H1 (cell line): ENCODE data around the gene ALG9. TPM values are rescaled to one million over a fixed set of nuclear protein-coding genes. Genes with fewer than 3 reads are reported as not detected.

Source experiments
- CEBPB ChIP-seq: IDR thresholded peaks from 2 replicates; pipeline ENCODE4 v1.6.1; 2012; ENCODE audit warnings: low read depth, low read length
- JUND ChIP-seq: IDR thresholded peaks from 2 replicates; pipeline ENCODE4 v1.6.1; 2011; ENCODE audit warnings: mild to moderate bottlenecking, improper control_type of control experiment, low read length
- POU5F1 ChIP-seq: IDR thresholded peaks from 2 replicates; pipeline ENCODE4 v1.6.1; 2011; ENCODE audit warnings: low read depth, mild to moderate bottlenecking, low read length, moderate library complexity
- SP1 ChIP-seq: IDR thresholded peaks from 2 replicates; pipeline ENCODE4 v1.6.1; 2011; ENCODE audit warnings: low read depth, low read length
- SP2 ChIP-seq: IDR thresholded peaks from 2 replicates; pipeline ENCODE4 v1.6.1; 2012; ENCODE audit warnings: mild to moderate bottlenecking, low read length, inconsistent platforms
- SUZ12 ChIP-seq: fragments of 200-600 bp; sonication (generic); IDR thresholded peaks from 2 replicates; pipeline ENCODE4 v1.6.1; 2012; ENCODE audit warnings: mild to moderate bottlenecking, inconsistent platforms, low read length, moderate library complexity, mixed read lengths
- TEAD4 ChIP-seq: IDR thresholded peaks from 2 replicates; pipeline ENCODE4 v1.6.1; 2012; ENCODE audit warnings: low read depth, low read length, inconsistent platforms, mixed read lengths
- polyA plus RNA-seq, 7 experiments: library from polyadenylated mRNA; depleted of rRNA in 3 of 7; stranded (reverse) in 5 of 7; unstranded in 2 of 7; fragments of >200 nt in 5 of 7; fragments of 200-250 nt in 2 of 7; gene quantifications; 1 replicate in 5 of 7; 2 replicates in 1 of 7; 4 replicates in 1 of 7; pipeline versions ENCODE4 v1.2.1 to v1.2.3, GENCODE V29; 2011 to 2013; ENCODE audit warnings: missing spikeins in 2 of 7, mixed read lengths in 2 of 7
- total RNA-seq: library from RNA; stranded (reverse); fragmentation: NEBNext Ultra II Directional; extraction: Animal tissue kit (Norgen Biotek cat#: 25700); gene quantifications from 2 replicates; pipeline ENCODE4 v1.2.1, GENCODE V29; 2021
- TF ChIP-seq, protein P1 (sequence below): fragments of 300-600 bp; sonication (generic); IDR thresholded peaks from 2 replicates; pipeline ENCODE4 v1.7.1; 2012; ENCODE audit warnings: low read length, moderate library complexity, mild to moderate bottlenecking, inconsistent platforms; ENCODE audit not compliant: insufficient replicate concordance
- TF ChIP-seq, protein P2 (sequence below): IDR thresholded peaks from 2 replicates; pipeline ENCODE4 v1.6.1; 2011; ENCODE audit warnings: low read length, improper control_type of control experiment
- TF ChIP-seq, protein P3 (sequence below): IDR thresholded peaks from 2 replicates; pipeline ENCODE4 v1.6.1; 2012; ENCODE audit warnings: inconsistent platforms

The ALG9 gene
- total and polyA plus RNA-seq, 2 of the 8 experiments (the other 6 are each of a cell fraction or from before 2014, with no cell fraction given) = 23.5 to 24.5 TPM

DNA sequence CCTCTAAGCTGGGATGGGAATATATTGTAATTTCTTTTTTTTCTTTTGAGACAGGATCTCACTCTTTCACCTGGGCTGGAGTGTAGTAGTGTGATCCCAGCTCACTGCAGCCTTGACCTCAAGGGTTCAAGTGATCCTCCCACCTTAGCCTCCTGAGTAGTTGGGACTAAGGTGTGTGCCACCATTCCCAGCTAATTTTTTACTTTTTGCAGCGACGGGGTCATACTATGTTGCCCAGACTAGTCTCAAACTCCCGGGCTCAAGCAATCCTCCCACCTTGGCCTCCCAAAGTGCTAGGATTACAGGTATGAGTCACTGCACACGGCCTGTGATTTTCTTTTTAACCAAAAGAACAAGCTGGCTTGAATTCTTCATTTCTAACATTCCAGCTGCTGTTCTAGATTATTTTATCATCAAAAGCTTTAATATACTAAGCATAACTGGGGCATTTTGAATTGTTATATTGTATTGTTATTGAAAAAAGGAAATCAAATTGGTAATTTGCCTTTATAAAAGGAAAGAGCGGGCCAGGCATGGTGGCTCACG, 78.4 kb downstream of the ALG9 start (continued):
- TF ChIP-seq, protein P1, sequence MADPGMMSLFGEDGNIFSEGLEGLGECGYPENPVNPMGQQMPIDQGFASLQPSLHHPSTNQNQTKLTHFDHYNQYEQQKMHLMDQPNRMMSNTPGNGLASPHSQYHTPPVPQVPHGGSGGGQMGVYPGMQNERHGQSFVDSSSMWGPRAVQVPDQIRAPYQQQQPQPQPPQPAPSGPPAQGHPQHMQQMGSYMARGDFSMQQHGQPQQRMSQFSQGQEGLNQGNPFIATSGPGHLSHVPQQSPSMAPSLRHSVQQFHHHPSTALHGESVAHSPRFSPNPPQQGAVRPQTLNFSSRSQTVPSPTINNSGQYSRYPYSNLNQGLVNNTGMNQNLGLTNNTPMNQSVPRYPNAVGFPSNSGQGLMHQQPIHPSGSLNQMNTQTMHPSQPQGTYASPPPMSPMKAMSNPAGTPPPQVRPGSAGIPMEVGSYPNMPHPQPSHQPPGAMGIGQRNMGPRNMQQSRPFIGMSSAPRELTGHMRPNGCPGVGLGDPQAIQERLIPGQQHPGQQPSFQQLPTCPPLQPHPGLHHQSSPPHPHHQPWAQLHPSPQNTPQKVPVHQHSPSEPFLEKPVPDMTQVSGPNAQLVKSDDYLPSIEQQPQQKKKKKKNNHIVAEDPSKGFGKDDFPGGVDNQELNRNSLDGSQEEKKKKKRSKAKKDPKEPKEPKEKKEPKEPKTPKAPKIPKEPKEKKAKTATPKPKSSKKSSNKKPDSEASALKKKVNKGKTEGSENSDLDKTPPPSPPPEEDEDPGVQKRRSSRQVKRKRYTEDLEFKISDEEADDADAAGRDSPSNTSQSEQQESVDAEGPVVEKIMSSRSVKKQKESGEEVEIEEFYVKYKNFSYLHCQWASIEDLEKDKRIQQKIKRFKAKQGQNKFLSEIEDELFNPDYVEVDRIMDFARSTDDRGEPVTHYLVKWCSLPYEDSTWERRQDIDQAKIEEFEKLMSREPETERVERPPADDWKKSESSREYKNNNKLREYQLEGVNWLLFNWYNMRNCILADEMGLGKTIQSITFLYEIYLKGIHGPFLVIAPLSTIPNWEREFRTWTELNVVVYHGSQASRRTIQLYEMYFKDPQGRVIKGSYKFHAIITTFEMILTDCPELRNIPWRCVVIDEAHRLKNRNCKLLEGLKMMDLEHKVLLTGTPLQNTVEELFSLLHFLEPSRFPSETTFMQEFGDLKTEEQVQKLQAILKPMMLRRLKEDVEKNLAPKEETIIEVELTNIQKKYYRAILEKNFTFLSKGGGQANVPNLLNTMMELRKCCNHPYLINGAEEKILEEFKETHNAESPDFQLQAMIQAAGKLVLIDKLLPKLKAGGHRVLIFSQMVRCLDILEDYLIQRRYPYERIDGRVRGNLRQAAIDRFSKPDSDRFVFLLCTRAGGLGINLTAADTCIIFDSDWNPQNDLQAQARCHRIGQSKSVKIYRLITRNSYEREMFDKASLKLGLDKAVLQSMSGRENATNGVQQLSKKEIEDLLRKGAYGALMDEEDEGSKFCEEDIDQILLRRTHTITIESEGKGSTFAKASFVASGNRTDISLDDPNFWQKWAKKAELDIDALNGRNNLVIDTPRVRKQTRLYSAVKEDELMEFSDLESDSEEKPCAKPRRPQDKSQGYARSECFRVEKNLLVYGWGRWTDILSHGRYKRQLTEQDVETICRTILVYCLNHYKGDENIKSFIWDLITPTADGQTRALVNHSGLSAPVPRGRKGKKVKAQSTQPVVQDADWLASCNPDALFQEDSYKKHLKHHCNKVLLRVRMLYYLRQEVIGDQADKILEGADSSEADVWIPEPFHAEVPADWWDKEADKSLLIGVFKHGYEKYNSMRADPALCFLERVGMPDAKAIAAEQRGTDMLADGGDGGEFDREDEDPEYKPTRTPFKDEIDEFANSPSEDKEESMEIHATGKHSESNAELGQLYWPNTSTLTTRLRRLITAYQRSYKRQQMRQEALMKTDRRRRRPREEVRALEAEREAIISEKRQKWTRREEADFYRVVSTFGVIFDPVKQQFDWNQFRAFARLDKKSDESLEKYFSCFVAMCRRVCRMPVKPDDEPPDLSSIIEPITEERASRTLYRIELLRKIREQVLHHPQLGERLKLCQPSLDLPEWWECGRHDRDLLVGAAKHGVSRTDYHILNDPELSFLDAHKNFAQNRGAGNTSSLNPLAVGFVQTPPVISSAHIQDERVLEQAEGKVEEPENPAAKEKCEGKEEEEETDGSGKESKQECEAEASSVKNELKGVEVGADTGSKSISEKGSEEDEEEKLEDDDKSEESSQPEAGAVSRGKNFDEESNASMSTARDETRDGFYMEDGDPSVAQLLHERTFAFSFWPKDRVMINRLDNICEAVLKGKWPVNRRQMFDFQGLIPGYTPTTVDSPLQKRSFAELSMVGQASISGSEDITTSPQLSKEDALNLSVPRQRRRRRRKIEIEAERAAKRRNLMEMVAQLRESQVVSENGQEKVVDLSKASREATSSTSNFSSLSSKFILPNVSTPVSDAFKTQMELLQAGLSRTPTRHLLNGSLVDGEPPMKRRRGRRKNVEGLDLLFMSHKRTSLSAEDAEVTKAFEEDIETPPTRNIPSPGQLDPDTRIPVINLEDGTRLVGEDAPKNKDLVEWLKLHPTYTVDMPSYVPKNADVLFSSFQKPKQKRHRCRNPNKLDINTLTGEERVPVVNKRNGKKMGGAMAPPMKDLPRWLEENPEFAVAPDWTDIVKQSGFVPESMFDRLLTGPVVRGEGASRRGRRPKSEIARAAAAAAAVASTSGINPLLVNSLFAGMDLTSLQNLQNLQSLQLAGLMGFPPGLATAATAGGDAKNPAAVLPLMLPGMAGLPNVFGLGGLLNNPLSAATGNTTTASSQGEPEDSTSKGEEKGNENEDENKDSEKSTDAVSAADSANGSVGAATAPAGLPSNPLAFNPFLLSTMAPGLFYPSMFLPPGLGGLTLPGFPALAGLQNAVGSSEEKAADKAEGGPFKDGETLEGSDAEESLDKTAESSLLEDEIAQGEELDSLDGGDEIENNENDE = no peak
- TF ChIP-seq, protein P2, sequence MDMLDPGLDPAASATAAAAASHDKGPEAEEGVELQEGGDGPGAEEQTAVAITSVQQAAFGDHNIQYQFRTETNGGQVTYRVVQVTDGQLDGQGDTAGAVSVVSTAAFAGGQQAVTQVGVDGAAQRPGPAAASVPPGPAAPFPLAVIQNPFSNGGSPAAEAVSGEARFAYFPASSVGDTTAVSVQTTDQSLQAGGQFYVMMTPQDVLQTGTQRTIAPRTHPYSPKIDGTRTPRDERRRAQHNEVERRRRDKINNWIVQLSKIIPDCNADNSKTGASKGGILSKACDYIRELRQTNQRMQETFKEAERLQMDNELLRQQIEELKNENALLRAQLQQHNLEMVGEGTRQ = no peak
- TF ChIP-seq SP2 (no peak), TEAD4 (no peak), SUZ12 (no peak), JUND (no peak), CEBPB (no peak), POU5F1 (no peak), SP1 (no peak)
- TF ChIP-seq, protein P3, sequence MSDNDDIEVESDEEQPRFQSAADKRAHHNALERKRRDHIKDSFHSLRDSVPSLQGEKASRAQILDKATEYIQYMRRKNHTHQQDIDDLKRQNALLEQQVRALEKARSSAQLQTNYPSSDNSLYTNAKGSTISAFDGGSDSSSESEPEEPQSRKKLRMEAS = no peak
